Measurements from ENCODE around the gene ABHD14A.
A peak's percentile ranks its signal among the peaks of the same experiment; 100 is the strongest.

ABHD14A gene

DNA sequence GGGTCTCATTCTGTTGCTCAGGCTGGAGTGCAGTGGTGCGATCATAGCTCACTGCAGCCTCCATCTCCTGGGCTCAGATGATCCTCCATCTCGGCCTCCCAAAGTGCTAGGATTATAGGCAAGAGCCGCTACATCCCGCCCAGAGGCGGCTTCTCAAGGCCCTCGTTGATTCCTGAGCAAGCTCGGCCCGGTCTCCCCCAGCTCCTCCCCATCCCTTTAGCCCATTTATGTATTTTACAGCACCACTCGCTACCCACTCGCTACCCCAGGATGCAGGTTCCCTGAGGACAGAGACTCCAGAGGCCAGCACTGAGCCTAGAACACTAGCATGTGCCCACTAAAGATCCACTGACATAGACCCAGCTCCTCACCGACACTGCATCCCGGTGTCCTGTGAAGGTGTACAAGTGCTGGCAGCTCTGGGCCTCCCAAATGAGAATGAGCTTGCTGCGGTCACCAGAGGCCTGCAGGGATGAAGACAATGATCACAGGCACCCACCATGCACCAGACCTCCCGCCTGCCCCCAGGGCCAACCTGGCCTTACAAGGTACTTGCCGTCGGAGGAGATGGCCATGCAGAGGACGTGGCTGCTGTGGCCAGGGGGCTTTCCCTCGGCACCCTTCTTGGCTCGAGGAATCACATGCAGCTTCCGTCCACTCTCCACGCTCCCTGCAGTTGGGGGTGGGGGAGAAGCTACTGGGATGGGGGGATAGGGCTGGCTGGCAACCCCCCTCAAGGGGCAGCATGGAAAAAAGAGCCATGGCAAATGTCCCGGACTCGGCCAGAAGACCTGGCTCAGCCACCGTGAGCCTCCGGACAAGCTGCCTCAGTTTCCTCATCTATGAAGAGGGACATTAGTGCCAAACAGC lies 38.7 kb upstream of the ABHD14A start:
- Mint-ChIP-seq H3K36me3 (peaks cover 70 to 86% of the 10 kb centered on the region in 2 donors), H3K4me3 (no peak overlapping the region), H3K4me1 (peaks cover 27 to 58% of the 10 kb centered on the region in 2 donors), H3K27me3 (no peaks in the 10 kb centered on the region), H3K9me3 (no peaks in the 10 kb centered on the region), H3K27ac (no peak overlapping the region)
- DNase-seq (no peak), ATAC-seq (replicated peaks) (no peak)

DNA sequence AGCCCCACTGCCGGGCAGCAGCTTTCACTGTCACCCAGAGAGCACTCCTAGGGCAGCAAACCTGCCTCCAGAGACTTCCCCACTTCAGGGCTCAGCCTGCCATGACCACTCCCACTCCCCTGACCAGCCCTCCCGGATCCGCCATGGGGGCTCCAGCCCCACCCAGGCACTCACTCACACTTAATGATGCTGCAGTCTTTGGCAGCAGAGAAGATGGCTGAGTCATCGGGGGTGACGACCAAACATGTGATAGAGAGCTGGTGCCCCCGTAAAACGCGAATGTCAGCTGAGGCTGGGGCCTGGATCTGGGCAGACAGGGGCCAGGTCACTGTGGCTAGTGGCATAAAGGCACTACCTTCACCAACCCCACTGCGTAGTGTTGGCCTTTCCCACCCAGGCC lies 37.9 kb upstream of the ABHD14A start:
- peaks cover 30 to 58% of the 10 kb centered on the region in 2 donors for H3K4me1 Mint-ChIP-seq
- H3K4me3 Mint-ChIP-seq: no peak overlapping the region

DNA sequence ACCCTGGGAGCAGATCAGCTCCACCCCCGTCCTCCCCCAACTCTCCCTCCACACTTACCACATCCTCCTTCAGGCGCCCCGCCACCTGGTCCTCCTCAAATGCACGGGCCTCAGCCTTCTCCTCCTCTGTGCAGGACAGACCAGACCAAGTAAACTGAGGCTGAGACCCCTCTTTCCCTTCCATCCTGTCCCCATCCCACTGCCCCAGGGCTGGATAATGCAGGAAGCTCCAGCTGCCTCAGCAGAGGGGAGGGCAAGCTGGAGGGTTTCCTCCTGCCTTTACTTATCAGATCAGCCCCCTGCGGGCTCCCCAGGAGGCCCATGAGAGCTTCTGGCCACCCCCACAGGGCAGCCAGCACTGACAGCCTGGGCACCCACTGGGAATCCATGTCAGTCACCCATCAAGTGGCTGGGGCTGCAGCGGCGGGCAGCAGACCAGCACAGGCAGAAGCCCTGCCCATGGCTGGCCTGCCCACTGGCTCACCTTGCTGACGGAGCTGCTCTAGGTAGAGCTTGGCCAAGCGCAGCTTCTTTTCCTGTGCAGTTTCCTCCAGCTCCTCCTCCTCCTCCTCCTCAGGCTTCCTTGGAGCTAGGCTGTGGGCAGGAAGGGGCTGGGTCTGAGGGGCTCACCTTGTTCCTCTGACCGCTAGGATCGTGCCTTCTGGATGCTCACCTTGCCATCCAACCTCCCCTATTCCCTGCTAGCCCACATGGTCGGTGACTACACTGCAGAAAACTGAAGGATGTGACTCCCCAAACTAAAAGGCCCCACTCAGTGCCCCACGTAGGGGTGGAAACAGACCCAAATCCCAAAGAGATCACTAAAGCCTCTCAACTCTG lies 37.0 kb upstream of the ABHD14A start:
- Mint-ChIP-seq H3K4me3 (no peak overlapping the region), H3K27ac (peak overlapping the region; percentile 86), H3K27me3 (no peaks in the 10 kb centered on the region), H3K4me1 (peaks cover 30 to 58% of the 10 kb centered on the region in 2 donors), H3K9me3 (no peaks in the 10 kb centered on the region), H3K36me3 (peaks cover 55 to 72% of the 10 kb centered on the region in 2 donors)
- ATAC-seq (replicated peaks) (no peak), DNase-seq (no peak)

More for the DNA sequence above, 37.9 kb upstream of the ABHD14A start:
- DNase-seq: no peak
- Mint-ChIP-seq H3K9me3 (no peaks in the 10 kb centered on the region), H3K36me3 (peaks cover 62 to 77% of the 10 kb centered on the region in 2 donors), H3K27me3 (no peaks in the 10 kb centered on the region), H3K27ac (no peak overlapping the region)
- no peak for ATAC-seq (replicated peaks)

DNA sequence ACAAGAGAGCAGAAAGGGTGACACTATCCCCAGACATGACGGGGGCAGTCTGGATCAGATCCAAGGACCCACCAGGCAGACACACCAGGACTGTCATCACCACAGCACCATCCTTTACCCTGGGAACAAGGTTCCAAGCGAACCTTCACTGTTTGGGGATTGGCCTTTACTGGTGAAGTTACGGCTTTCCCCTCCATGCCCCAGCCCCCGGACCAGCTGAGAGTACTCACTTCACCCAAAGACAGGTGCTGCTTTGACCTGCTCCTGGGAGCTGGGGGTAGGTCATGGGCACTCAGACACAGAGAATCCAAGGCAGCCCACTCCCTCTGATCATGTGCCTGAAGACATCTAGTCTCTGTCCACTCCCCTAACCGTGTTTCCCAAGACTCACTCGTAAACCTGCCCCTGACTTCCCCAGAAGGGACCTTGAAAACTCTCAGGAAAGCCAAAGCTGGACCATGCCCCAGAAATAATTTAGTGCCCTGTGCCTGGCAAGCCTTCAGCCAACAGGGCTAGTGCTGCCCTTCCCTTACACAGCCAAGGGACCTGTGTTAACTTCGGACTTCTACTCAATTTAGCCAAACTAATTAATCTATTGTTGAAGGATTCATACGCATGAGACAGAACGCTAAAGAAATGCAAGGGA lies 36.0 kb upstream of the ABHD14A start:
- Mint-ChIP-seq H3K36me3 (peaks cover 49 to 64% of the 10 kb centered on the region in 2 donors), H3K4me3 (peak overlapping the region; percentile 46 to 59), H3K9me3 (no peaks in the 10 kb centered on the region), H3K27me3 (no peaks in the 10 kb centered on the region), H3K27ac (peak overlapping the region; percentile 33), H3K4me1 (peaks cover 32 to 58% of the 10 kb centered on the region in 2 donors)
- ATAC-seq (replicated peaks) (no peak), DNase-seq (no peak)

DNA sequence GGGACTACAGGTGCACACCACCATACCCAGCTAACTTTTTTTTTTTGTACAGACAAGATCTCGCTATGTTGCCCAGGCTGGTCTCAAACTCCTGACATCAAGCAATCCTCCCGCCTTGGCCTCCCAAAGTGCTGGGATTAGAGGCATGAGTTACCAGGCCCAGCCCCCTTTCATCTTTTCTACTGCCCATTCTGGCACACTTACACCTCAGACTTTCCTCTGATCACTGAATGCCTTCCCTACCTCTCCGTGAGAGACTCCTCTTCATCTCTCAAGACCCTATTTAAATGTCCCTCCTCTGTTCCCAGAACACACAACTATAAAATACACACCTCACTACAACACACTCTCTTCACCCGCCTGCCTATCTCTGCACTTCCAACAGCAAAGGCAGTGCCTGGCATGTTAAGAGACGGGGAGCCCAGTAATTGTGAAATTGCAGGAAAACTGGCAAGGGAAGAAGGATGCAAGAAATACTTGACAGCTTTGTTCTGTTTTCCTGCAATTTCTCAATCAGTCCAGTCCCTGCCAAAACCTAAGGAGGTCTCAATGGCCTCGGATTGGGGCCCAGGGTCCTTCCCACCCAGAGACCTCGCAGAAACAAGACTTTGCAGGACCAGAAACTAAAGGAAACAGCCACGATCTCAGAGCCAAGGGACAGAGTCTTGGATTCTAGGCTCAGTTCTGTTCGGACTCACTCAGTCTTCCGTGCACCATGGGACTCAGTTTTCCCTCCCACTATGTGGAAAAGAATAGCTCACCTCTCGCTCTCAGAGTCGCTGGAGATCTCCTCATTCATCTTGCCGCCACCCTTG lies 34.0 kb upstream of the ABHD14A start:
- Mint-ChIP-seq H3K4me1 (peaks cover 32 to 63% of the 10 kb centered on the region in 2 donors), H3K36me3 (peaks cover 47 to 66% of the 10 kb centered on the region in 2 donors), H3K27me3 (no peaks in the 10 kb centered on the region), H3K27ac (peak overlapping the region; percentile 65), H3K9me3 (no peaks in the 10 kb centered on the region), H3K4me3 (peak overlapping the region; percentile 76 to 81)
- DNase-seq (no peak), ATAC-seq (replicated peaks) (no peak)

DNA sequence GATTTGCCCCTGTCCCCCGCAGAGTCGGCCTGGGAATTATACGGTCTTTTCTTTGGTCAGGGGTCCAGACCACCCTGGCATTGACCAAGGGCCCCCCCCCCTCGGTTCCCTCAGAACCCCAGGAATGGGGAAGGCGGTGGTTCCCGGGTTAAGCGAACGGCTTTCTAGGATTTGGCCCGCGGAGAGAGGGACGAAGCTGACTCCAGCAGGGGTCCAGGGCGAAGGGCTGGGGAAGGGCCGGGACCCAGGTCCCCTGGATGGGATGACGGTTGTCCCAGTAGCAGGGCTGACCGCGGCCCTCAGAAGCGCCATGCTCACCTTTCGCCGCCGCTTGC lies 33.4 kb upstream of the ABHD14A start:
- Mint-ChIP-seq H3K27me3 (no peaks in the 10 kb centered on the region), H3K36me3 (peaks cover 44 to 63% of the 10 kb centered on the region in 2 donors), H3K9me3 (no peaks in the 10 kb centered on the region), H3K4me3 (peak overlapping the region; percentile 76 to 81), H3K4me1 (peaks cover 32 to 63% of the 10 kb centered on the region in 2 donors), H3K27ac (peak overlapping the region; percentile 92)
- no peak for ATAC-seq (replicated peaks)
- no peak for DNase-seq

DNA sequence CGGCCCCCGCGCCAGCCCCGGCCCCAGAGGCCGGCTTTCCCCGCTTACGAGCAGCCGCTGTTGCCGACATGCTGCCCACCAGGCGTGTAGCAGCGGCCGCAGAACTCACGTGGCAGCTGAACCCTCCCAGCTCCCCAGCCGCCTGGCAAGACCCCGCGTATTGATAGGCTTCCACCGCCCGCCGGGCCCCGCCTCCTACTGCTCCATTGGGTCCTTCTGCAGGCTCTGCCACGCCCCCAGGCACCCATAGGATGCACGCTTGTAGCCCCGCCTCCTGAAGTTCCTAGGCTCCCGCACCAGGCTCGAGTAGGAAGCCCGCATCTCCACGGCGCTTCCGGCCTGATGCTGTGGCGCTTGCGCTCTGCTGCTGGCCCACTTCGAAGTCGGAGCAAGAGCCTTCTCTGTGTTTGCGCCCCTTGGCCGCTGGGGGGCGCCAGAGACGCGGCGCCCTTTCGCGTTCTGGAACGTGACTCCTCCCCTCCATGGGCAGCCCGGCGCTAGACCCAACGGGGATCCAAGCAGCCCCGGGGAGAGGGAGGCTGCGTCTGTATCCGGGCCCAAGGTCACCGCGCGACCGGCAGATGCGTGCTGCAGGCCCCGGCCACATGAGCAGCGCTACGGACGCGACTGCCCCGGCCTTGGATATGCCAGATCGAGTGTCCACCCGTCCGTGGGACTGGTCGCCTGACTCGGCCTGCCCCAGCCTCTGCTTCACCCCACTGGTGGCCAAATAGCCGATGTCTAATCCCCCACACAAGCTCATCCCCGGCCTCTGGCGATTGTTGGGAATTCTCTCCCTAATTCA lies 32.9 kb upstream of the ABHD14A start, which contains the start of the genes PARP3 and RRP9:
Gene PARP3 (plus strand): TSS at position 566 of the 805 bp plus-strand sequence. CDS start 993 bp downstream, outside the sequence.
Gene RRP9 (minus strand): TSS at position 107 of the 805 bp plus-strand sequence. CDS start 37 bp downstream, at position 70.
- Mint-ChIP-seq H3K4me1 (peaks cover 32 to 63% of the 10 kb centered on the region in 2 donors), H3K9me3 (no peaks in the 10 kb centered on the region), H3K27ac (peak within 1 kb of the TSS; percentile 92), H3K36me3 (peaks cover 40 to 63% of the 10 kb centered on the region in 2 donors), H3K4me3 (peak within 1 kb of the TSS; percentile 76 to 81), H3K27me3 (no peaks in the 10 kb centered on the region)
- ATAC-seq (replicated peaks) (peak; percentile 88 to 90), DNase-seq (peak; percentile 100)

DNA sequence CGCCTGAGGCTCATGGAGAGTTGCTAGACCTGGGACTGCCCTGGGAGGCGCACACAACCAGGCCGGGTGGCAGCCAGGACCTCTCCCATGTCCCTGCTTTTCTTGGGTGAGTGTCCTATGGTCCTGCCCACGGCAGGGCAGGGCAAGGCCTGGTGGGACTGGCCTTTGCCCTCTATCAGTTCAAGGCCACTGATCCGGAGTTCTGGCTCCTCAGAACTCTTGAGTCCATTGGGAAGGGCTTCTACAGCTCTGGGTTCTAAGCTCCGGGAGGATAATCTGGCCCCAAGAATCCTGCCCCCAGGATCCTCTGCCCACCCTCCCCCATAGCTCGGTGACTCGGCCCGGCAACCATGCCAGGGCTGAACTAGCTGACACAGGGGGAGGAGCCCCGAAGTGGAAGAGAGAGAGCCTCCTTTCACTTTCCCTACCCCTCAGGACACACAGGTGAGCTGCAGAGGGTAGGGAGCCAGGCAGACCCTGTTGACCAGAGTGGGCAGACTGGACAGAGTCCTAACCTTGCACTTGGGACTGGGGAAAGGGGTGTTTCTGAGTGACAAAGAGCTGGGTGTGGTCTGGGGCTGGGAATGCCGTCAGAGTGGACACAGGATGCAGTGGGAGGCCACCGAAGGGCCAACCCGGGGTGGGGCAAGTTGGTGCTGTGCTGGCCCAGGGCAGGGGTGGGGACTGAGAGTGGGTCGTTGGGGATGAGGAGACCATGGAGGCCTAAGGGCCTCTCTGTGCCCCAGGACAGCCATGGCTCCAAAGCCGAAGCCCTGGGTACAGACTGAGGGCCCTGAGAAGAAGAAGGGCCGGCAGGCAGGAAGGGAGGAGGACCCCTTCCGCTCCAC lies 32.0 kb upstream of the ABHD14A start:
- Mint-ChIP-seq H3K9me3 (no peaks in the 10 kb centered on the region), H3K36me3 (peaks cover 32 to 58% of the 10 kb centered on the region in 2 donors), H3K27ac (peak overlapping the region; percentile 92), H3K4me3 (peak overlapping the region; percentile 76 to 81), H3K4me1 (peaks cover 32 to 54% of the 10 kb centered on the region in 2 donors), H3K27me3 (no peaks in the 10 kb centered on the region)
- ATAC-seq (replicated peaks): peak; percentile 50 to 56
- DNase-seq: peak; percentile 54

DNA sequence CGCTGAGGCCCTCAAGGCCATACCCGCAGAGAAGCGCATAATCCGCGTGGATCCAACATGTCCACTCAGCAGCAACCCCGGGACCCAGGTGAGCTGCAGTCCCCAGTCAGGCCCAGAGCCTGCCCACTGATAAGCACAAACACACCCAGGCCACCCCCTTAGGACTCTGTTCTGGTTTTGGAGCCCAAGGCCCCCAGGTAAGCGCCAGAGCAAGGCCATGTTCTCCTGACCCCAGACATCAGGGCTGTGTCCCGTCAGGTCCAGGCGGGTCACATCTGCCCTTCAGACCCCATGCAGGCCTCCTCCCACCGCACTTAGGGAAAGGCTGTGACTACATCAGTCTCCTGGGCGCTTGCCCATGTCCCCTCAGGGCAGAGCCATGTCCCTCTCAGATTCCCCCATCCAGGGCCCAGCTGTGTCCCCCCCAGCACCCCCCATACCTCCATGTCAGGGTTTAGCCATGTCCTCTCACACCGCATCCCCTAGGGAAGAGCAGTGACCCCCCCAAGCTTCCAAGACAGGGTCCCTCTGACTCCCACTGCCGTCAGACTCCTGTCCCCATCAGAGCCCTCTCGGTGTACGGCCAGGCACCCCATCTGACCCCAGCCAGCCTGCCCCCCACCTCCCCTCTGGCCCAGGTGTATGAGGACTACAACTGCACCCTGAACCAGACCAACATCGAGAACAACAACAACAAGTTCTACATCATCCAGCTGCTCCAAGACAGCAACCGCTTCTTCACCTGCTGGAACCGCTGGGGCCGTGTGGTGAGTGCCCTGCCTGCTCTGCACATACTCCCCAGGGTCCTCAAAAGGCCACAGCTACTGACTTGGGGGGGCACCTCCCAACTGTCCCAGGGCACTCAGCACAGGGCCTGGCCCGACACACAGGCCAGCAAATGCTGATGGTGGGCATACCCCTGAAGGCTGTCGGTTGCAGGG lies 31.1 kb upstream of the ABHD14A start:
- H3K9me3 Mint-ChIP-seq: no peaks in the 10 kb centered on the region
- peak overlapping the region; percentile 24 to 81 for H3K4me3 Mint-ChIP-seq
- H3K36me3 Mint-ChIP-seq: peaks cover 29 to 55% of the 10 kb centered on the region in 2 donors
- no peaks in the 10 kb centered on the region for H3K27me3 Mint-ChIP-seq
- H3K4me1 Mint-ChIP-seq: peaks cover 30 to 45% of the 10 kb centered on the region in 2 donors
- no peak for DNase-seq
- no peak for ATAC-seq (replicated peaks)
- peak overlapping the region; percentile 78 for H3K27ac Mint-ChIP-seq

DNA sequence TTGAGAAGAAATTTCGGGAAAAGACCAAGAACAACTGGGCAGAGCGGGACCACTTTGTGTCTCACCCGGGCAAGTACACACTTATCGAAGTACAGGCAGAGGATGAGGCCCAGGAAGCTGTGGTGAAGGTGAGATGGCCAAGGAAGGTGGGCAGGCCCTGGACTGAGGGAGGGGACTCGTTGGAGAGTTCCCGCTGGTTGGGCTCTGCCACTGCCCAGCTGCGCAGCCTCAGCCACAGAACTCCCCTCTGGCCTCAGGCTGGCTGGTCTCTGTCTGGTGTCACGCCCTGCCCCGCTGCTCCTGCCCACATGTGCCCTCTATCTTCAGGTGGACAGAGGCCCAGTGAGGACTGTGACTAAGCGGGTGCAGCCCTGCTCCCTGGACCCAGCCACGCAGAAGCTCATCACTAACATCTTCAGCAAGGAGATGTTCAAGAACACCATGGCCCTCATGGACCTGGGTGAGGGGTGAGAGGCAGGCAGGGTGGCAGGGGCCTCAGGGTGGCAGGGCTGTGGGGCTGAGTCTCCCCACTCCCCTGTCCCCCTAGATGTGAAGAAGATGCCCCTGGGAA lies 30.3 kb upstream of the ABHD14A start:
- no peak overlapping the region for H3K4me3 Mint-ChIP-seq
- H3K27ac Mint-ChIP-seq: no peak overlapping the region
- peaks cover 24 to 57% of the 10 kb centered on the region in 2 donors for H3K36me3 Mint-ChIP-seq
- ATAC-seq (replicated peaks) (no peak), DNase-seq (no peak)
- H3K9me3 Mint-ChIP-seq: no peaks in the 10 kb centered on the region
- no peaks in the 10 kb centered on the region for H3K27me3 Mint-ChIP-seq
- H3K4me1 Mint-ChIP-seq: peaks cover 23 to 37% of the 10 kb centered on the region in 2 donors

Data from stimulated activated naive B cell treated with anti-CD40 and anti-IgM and Interleukin-4, amounts not matched to agents 10 μg/mL and 1 μg/mL and 100 μg/mL, for 72 hours (primary cell).